Sigmoid colon (tissue), 7 donors: ENCODE data around the gene NLRP14. TPM values are rescaled to one million over a fixed set of nuclear protein-coding genes. Genes with fewer than 3 reads are reported as not detected.

Experiments used
- DNase-seq: peaks from one replicate; pipeline ENCODE4 v3.0.0-alpha.2; 2019
- H3K27ac ChIP-seq, 4 donors: fragments of 200-600 bp; sonication (generic); one replicate each; pipeline ENCODE4 v1.5.1; 2016 to 2019; ENCODE audit warnings: mild to moderate bottlenecking in 1 of 4
- H3K27me3 ChIP-seq, 3 donors: fragments of 200-600 bp; sonication (generic); one replicate each; pipeline ENCODE4 v1.5.1; 2019; ENCODE audit warnings: mild to moderate bottlenecking in 1 of 3
- H3K36me3 ChIP-seq, 4 donors: fragments of 200-600 bp; sonication (generic); one replicate each; pipeline ENCODE4 v1.5.1; 2016 to 2019
- H3K4me1 ChIP-seq, 4 donors: fragments of 200-600 bp; sonication (generic); one replicate each; pipeline ENCODE4 v1.5.1; 2017 to 2019
- H3K4me3 ChIP-seq, 4 donors: fragments of 200-600 bp; sonication (generic); one replicate each; pipeline ENCODE4 v1.5.1; 2017 to 2019; ENCODE audit warnings: mild to moderate bottlenecking in 2 of 4, moderate library complexity in 1 of 4
- H3K9me3 ChIP-seq, 4 donors: fragments of 200-600 bp in 3 of 4; sonication (generic) in 3 of 4; one replicate each; pipeline versions ENCODE4 v1.5.1 to v1.6.1; 2013 to 2019
- EP300 ChIP-seq, 4 donors: sonication (generic); formaldehyde crosslinking; IDR thresholded peaks; one replicate each; pipeline ENCODE4 v1.6.1; 2017; ENCODE audit warnings: antibody characterized with exemption in 4 of 4
- POLR2A ChIP-seq, 2 donors: fragments of 450-650 bp; IDR thresholded peaks; one replicate each; pipeline ENCODE4 v1.6.1; 2016; ENCODE audit warnings: antibody characterized with exemption in 2 of 2, mild to moderate bottlenecking in 2 of 2, moderate library complexity in 2 of 2
- POLR2AphosphoS5 ChIP-seq, 4 donors: sonication (generic); formaldehyde crosslinking; IDR thresholded peaks; one replicate each; pipeline ENCODE4 v1.6.1; 2017; ENCODE audit warnings: antibody characterized with exemption in 4 of 4
- WGBS, 2 donors: extraction: QIAGEN DNeasy Blood & Tissue Kit; methylation state at CpG; one replicate each; pipeline ENCODE4 v1.1.7; 2013; 5-methylcytosine and 5-hydroxymethylcytosine counted together
- intact Hi-C: fragments of 100-400 bp; cut with DNase I; formaldehyde crosslinking; loops from one replicate; pipeline ENCODE4 v1.15.1; 2023
- polyA plus RNA-seq, 3 donors: library from polyadenylated mRNA; stranded (reverse); fragments of 200-250 nt; gene quantifications; one replicate each; pipeline ENCODE4 v1.2.3, GENCODE V29; 2013
- total RNA-seq, 4 donors: library from RNA; depleted of rRNA; stranded (reverse); fragments of >200 nt; gene quantifications; one replicate each; pipeline ENCODE4 v1.1.0, GENCODE V29; 2016
- TF ChIP-seq, protein P1 (sequence below), 4 experiments: fragments of 450-650 bp in 3 of 4; fragments of 200-600 bp in 1 of 4; IDR thresholded peaks; one replicate each; pipeline ENCODE4 v1.5.1; 2016 to 2019; ENCODE audit warnings: antibody characterized with exemption in 4 of 4, mild to moderate bottlenecking in 3 of 4, moderate library complexity in 2 of 4
- donor health status: healthy with polysubstance abuse.
- donor health status: Bipolar disorder and iron deficiency.
- donor health status: healthy.

Gene NLRP14
- total and polyA plus RNA-seq, 7 donors: 0.01 to 0.36 TPM; not detected in 5

DNA sequence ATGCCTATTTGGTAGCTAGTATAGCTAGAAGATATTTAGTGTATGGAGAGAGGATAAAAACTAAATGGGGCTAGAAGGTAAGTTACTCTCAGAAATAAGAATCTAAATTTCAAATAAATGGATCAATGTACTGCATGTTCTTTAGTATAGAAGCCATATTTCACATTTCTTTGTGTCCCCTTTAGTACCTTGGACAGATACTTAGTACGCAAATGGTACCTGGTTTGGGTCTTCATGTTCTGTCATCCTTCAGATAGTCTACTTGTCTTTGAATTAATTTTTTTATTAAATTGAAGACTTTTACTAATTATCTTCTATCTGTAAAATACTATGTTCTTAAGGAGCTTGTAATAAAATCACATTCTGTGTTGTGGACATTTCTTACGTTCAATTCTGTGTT is 42.3 kb downstream of the NLRP14 start:
- TF ChIP-seq, protein P1, sequence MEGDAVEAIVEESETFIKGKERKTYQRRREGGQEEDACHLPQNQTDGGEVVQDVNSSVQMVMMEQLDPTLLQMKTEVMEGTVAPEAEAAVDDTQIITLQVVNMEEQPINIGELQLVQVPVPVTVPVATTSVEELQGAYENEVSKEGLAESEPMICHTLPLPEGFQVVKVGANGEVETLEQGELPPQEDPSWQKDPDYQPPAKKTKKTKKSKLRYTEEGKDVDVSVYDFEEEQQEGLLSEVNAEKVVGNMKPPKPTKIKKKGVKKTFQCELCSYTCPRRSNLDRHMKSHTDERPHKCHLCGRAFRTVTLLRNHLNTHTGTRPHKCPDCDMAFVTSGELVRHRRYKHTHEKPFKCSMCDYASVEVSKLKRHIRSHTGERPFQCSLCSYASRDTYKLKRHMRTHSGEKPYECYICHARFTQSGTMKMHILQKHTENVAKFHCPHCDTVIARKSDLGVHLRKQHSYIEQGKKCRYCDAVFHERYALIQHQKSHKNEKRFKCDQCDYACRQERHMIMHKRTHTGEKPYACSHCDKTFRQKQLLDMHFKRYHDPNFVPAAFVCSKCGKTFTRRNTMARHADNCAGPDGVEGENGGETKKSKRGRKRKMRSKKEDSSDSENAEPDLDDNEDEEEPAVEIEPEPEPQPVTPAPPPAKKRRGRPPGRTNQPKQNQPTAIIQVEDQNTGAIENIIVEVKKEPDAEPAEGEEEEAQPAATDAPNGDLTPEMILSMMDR (IDR thresholded peaks at IDR 0.05): no peak
- no peak for TF ChIP-seq POLR2AphosphoS5 (IDR thresholded peaks at IDR 0.05)
- no peak for TF ChIP-seq EP300 (IDR thresholded peaks at IDR 0.05)
- TF ChIP-seq POLR2A (IDR thresholded peaks at IDR 0.05): no peak
- H3K9me3 ChIP-seq: no peaks in the 10 kb centered on the region
- no peaks in the 10 kb centered on the region for H3K27me3 ChIP-seq
- H3K4me3 ChIP-seq: no peak overlapping the region
- WGBS, 2 donors: 91 to 94% methylated on average over 2 of the region's 2 CpGs
- intact Hi-C loops: no loop called here
- H3K27ac ChIP-seq: no peak overlapping the region
- no peak for DNase-seq
- peaks cover 0 to 6% (median 2%) of the 10 kb centered on the region in 4 donors for H3K4me1 ChIP-seq
- H3K36me3 ChIP-seq: no peaks in the 10 kb centered on the region

DNA sequence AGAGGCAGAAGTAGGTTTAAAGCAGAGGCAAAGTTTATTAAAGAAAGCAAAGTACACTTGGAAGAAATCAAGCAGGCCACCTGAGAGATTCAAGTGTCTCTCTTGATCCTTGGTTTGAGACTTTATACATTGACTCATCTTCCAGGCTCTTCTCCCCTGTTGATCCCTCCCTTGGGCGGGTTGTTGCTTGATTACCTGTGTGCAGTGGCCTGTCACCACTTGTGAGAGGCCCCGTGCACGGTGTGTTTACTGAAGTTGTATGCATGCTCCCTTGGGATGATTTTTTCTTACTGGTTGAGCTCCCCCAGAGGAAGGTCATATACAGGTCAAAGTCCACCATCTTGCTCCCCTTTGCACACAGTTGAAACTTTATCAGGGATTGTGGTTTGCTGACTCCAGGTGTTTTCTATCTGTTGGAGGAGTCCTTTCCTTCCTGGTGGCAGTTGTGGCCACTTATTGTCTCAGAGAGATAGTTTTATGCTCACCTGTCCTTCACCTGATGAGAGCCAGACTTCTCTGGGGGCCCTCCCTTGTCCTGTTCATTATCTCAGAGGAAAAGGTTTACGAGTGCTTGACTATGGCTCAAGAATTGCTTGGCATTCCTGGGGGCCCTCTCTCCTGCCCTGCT is 52.2 kb downstream of the NLRP14 start:
- WGBS, 2 donors: 55 to 57% methylated on average over 4 of the region's 4 CpGs
- Histone ChIP-seq H3K4me1 (no peaks in the 10 kb centered on the region), H3K36me3 (no peaks in the 10 kb centered on the region), H3K9me3 (no peaks in the 10 kb centered on the region), H3K27me3 (no peaks in the 10 kb centered on the region), H3K27ac (no peak overlapping the region), H3K4me3 (no peak overlapping the region)
- intact Hi-C loops: no loop called here
- TF ChIP-seq POLR2A (IDR thresholded peaks at IDR 0.05) (no peak), POLR2AphosphoS5 (IDR thresholded peaks at IDR 0.05) (no peak), EP300 (IDR thresholded peaks at IDR 0.05) (no peak)
- TF ChIP-seq, protein P1 (IDR thresholded peaks at IDR 0.05): no peak
- DNase-seq: no peak

- no peak for DNase-seq
- Histone ChIP-seq H3K9me3 (peaks cover 0 to 5% (median 0%) of the 10 kb centered on the region in 4 donors), H3K4me3 (no peak overlapping the region), H3K4me1 (no peaks in the 10 kb centered on the region), H3K27me3 (no peaks in the 10 kb centered on the region), H3K27ac (no peak overlapping the region), H3K36me3 (no peaks in the 10 kb centered on the region)
- intact Hi-C loops: no loop called here
- TF ChIP-seq EP300 (IDR thresholded peaks at IDR 0.05): no peak
- TF ChIP-seq, protein P1 (IDR thresholded peaks at IDR 0.05): no peak
- TF ChIP-seq POLR2A (IDR thresholded peaks at IDR 0.05): no peak
- TF ChIP-seq POLR2AphosphoS5 (IDR thresholded peaks at IDR 0.05): no peak
- WGBS, 2 donors: 75 to 80% methylated on average over 16 of the region's 16 CpGs
These were observed 56.8 kb downstream of the NLRP14 start for GRCh38 chr11:7077101-7077500.

- Histone ChIP-seq H3K27ac (no peak overlapping the region), H3K4me1 (no peaks in the 10 kb centered on the region), H3K36me3 (no peaks in the 10 kb centered on the region), H3K27me3 (no peaks in the 10 kb centered on the region), H3K4me3 (no peak overlapping the region), H3K9me3 (peaks cover 0 to 5% (median 0%) of the 10 kb centered on the region in 4 donors)
- 66 to 74% methylated on average over 7 of the region's 7 CpGs for WGBS, 2 donors
- DNase-seq: no peak
- intact Hi-C loops: no loop called here
- TF ChIP-seq, protein P1 (IDR thresholded peaks at IDR 0.05): no peak
- TF ChIP-seq POLR2A (IDR thresholded peaks at IDR 0.05) (no peak), EP300 (IDR thresholded peaks at IDR 0.05) (no peak), POLR2AphosphoS5 (IDR thresholded peaks at IDR 0.05) (no peak)
These were observed 59.4 kb downstream of the NLRP14 start for GRCh38 chr11:7079545-7080135.
